B cell (primary cell): Measurements from ENCODE around the gene PLAC1.

Source experiments
- EZH2 ChIP-seq: IDR thresholded peaks from 2 replicates; pipeline ENCODE4 v1.6.1; 2012; ENCODE audit warnings: borderline replicate concordance, low read depth, mild to moderate bottlenecking, moderate library complexity, low read length; ENCODE audit not compliant: insufficient read depth, poor library complexity, severe bottlenecking
- TF ChIP-seq, protein P1 (sequence below): fragments of 200-600 bp; IDR thresholded peaks from one replicate; pipeline ENCODE4 v1.8.0; 2022; ENCODE audit warnings: antibody characterized with exemption, mild to moderate bottlenecking

DNA sequence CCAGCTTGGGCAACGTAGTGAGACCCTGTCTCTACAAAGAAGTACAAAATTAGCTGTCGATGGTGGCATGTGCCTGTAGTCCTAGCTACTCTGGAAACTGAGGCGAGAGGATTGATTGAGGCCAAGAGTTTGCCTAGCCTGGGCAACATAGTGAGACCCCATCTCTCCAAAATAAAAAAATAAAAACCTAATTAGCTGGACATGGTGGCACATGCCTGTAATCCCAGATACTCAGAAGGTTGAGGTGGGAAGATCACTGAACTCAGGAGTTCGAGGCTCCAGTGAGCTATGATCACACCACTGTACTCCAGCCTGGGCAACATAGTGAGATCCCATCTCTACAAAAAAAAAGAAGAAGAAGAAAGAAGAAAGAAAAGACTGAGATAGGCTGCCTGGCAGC lies 17.4 kb downstream of the PLAC1 start:
- TF ChIP-seq, protein P1, sequence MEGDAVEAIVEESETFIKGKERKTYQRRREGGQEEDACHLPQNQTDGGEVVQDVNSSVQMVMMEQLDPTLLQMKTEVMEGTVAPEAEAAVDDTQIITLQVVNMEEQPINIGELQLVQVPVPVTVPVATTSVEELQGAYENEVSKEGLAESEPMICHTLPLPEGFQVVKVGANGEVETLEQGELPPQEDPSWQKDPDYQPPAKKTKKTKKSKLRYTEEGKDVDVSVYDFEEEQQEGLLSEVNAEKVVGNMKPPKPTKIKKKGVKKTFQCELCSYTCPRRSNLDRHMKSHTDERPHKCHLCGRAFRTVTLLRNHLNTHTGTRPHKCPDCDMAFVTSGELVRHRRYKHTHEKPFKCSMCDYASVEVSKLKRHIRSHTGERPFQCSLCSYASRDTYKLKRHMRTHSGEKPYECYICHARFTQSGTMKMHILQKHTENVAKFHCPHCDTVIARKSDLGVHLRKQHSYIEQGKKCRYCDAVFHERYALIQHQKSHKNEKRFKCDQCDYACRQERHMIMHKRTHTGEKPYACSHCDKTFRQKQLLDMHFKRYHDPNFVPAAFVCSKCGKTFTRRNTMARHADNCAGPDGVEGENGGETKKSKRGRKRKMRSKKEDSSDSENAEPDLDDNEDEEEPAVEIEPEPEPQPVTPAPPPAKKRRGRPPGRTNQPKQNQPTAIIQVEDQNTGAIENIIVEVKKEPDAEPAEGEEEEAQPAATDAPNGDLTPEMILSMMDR, result no peak
- no peak for TF ChIP-seq EZH2
